HL-60 (cell line): Measurements from ENCODE around the gene POFUT1.

ENCODE experiments used
- DNase-seq, 2 experiments: peaks; one replicate each; pipeline ENCODE4 v3.0.0-alpha.2; 2010 to 2020; ENCODE audit warnings: low read depth in 1 of 2, low spot score in 1 of 2
- H3K27ac ChIP-seq: fragments of 250-450 bp; sonication (Bioruptor Pico); replicated peaks from 2 replicates; pipeline ENCODE4 v1.5.1; 2020; ENCODE audit warnings: mild to moderate bottlenecking, moderate library complexity
- H3K27me3 ChIP-seq: fragments of 250-450 bp; sonication (Bioruptor Pico); 2 replicates; pipeline ENCODE4 v1.5.1; 2021; ENCODE audit warnings: mild to moderate bottlenecking, moderate library complexity; ENCODE audit not compliant: insufficient read depth, poor library complexity, severe bottlenecking
- H3K4me3 ChIP-seq: replicated peaks from 2 replicates; pipeline ENCODE4 v1.5.1; 2011; ENCODE audit warnings: mild to moderate bottlenecking, control low read depth, low read length; ENCODE audit not compliant: insufficient read depth
- CTCF ChIP-seq: IDR thresholded peaks from one replicate; pipeline ENCODE4 v1.5.1; 2011; ENCODE audit warnings: low read length, control low read depth, inconsistent platforms; ENCODE audit not compliant: insufficient read depth
- GABPA ChIP-seq: IDR thresholded peaks from 2 replicates; pipeline ENCODE4 v1.6.1; 2012; ENCODE audit warnings: low read depth
- POLR2AphosphoS5 ChIP-seq: IDR thresholded peaks from 2 replicates; pipeline ENCODE4 v1.6.1; 2012; ENCODE audit warnings: low read depth
- REST ChIP-seq: IDR thresholded peaks from 2 replicates; pipeline ENCODE4 v1.6.1; 2012; ENCODE audit warnings: low read depth; ENCODE audit not compliant: insufficient replicate concordance
- SPI1 ChIP-seq: IDR thresholded peaks from 2 replicates; pipeline ENCODE4 v1.6.1; 2012; ENCODE audit warnings: low read depth, mild to moderate bottlenecking, borderline replicate concordance

The POFUT1 gene

GRCh38 chr20:32163951-32164350 lies 43.7 kb upstream of the POFUT1 start:
- TF ChIP-seq CTCF (no peak), POLR2AphosphoS5 (no peak), GABPA (no peak), REST (no peak), SPI1 (no peak)
- DNase-seq = peak in 1 of 2 experiments; percentile 20
- Histone ChIP-seq H3K27ac (no peak overlapping the region), H3K4me3 (no peak overlapping the region), H3K27me3 (no peaks in the 10 kb centered on the region)

GRCh38 chr20:32164984-32165735 lies 42.5 kb upstream of the POFUT1 start:
- TF ChIP-seq REST (no peak), SPI1 (no peak), GABPA (no peak), CTCF (no peak), POLR2AphosphoS5 (no peak)
- no peak for DNase-seq
- Histone ChIP-seq H3K27ac (no peak overlapping the region), H3K27me3 (no peaks in the 10 kb centered on the region), H3K4me3 (no peak overlapping the region)

DNA sequence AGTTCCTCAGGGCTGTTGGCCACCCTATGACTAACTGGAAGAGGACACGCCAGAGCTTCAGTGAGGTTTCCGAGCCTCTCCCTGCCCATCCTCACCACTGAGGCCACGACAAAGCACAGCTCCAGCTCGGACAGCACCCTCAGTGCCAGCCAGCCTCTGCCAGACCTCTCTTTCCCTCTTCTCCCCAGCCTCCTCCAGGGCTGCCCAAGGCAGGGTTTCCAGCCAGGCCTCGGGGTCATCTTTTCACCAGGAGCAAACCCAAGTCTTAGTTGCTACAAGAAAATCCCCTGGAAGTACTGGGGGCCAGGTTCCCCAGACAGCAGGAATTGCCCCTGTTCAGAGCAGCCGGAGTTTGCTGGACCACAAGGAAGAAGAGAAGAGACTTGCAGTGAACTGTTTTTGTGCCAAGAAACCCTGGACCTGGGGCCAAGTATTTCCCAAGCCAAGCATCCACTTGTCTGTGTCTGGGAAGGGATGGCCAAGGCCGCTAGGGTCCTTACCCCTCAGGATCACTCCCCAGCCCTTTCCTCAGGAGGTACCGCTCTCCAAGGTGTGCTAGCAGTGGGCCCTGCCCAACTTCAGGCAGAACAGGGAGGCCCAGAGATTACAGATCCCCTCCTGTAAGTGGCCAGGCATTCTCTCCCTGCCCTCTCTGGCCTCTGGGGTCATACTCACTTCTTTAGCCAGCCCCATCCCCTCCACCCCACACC lies 41.7 kb upstream of the POFUT1 start:
- no peaks in the 10 kb centered on the region for H3K27me3 ChIP-seq
- DNase-seq = no peak
- TF ChIP-seq POLR2AphosphoS5 (no peak), GABPA (no peak), REST (no peak), CTCF (no peak), SPI1 (no peak)
- no peak overlapping the region for H3K27ac ChIP-seq
- no peak overlapping the region for H3K4me3 ChIP-seq
